K562 (cell line): ENCODE results near the gene CIAPIN1.

Experiments
- LARP7 ChIP-seq: fragments of 450-650 bp; IDR thresholded peaks from 2 replicates; pipeline ENCODE4 v1.6.1; 2016
- MTA3 ChIP-seq: fragments of 450-650 bp; formaldehyde crosslinking; IDR thresholded peaks from 2 replicates; pipeline ENCODE4 v1.6.1; 2017; ENCODE audit warnings: mild to moderate bottlenecking, borderline replicate concordance
- NR2C2 ChIP-seq, 2 experiments: fragments of 200-800 bp in 1 of 2; sonication (Bioruptor generic) in 1 of 2; sonication (generic) in 1 of 2; formaldehyde crosslinking in 1 of 2; IDR thresholded peaks; 2 replicates each; pipeline versions ENCODE4 v1.6.1 to v1.8.0; 2016 to 2022; ENCODE audit warnings: mild to moderate bottlenecking in 1 of 2, missing compliant biosample characterization in 1 of 2, missing genetic modification characterization in 1 of 2, missing genetic modification reagents in 1 of 2
- PATZ1 ChIP-seq: fragments of 250-450 bp; sonication (Bioruptor Pico); IDR thresholded peaks from 2 replicates; pipeline ENCODE4 v1.5.0; 2020; ENCODE audit warnings: mild to moderate bottlenecking, borderline replicate concordance
- SIN3B ChIP-seq: fragments of 450-650 bp; IDR thresholded peaks from 2 replicates; pipeline ENCODE4 v1.6.1; 2017; ENCODE audit warnings: low read depth, mild to moderate bottlenecking, moderate library complexity
- SRSF9 ChIP-seq: fragments of 200-400 bp; formaldehyde crosslinking; IDR thresholded peaks from 2 replicates; pipeline ENCODE4 v1.6.1; 2017; ENCODE audit warnings: low read depth, low read length, borderline replicate concordance
- TEAD4 ChIP-seq, 2 experiments: sonication (generic) in 1 of 2; formaldehyde crosslinking in 1 of 2; IDR thresholded peaks; 2 replicates each; pipeline versions ENCODE4 v1.6.1 to v1.8.0; 2012 to 2022; ENCODE audit warnings: borderline replicate concordance in 1 of 2, inconsistent platforms in 1 of 2, low read length in 1 of 2, mild to moderate bottlenecking in 1 of 2, missing genetic modification reagents in 1 of 2
- ZC3H4 ChIP-seq: sonication (generic); formaldehyde crosslinking; IDR thresholded peaks from 2 replicates; pipeline ENCODE4 v1.9.0; 2021; ENCODE audit warnings: missing genetic modification reagents, borderline replicate concordance
- ZNF197 ChIP-seq: fragments of 200-800 bp; sonication (Bioruptor generic); IDR thresholded peaks from 2 replicates; pipeline ENCODE4 v1.6.1; 2016; ENCODE audit warnings: low read depth, missing genetic modification characterization, missing compliant biosample characterization

GRCh38 chr16:57423152-57423551, 24.0 kb downstream of the CIAPIN1 start:
- TF ChIP-seq PATZ1 (CRISPR knock-in tag) (no peak), NR2C2 (CRISPR knock-in tag; IDR thresholded peaks at IDR 0.05) (no peak), NR2C2 (tag; IDR thresholded peaks at IDR 0.05) (no peak), SRSF9 (no peak), LARP7 (no peak), ZC3H4 (CRISPR knock-in tag) (no peak), TEAD4 (IDR thresholded peaks at IDR 0.05; ENCODE audit: low read length) (no peak), TEAD4 (CRISPR knock-in tag; IDR thresholded peaks at IDR 0.05; ENCODE audit: borderline replicate concordance) (no peak), SIN3B (no peak), ZNF197 (CRISPR knock-in tag) (no peak), MTA3 (no peak)
